SKM-1 treated with dmso at 0.1 percent for 144 hours (cell line): Measurements from ENCODE around the gene RAP1A.

Experiments used
- DNase-seq: peaks from one replicate; lab custom pipeline; 2025; ENCODE audit not compliant: unreplicated experiment; lab: John Stamatoyannopoulos, UW

RAP1A gene

DNA sequence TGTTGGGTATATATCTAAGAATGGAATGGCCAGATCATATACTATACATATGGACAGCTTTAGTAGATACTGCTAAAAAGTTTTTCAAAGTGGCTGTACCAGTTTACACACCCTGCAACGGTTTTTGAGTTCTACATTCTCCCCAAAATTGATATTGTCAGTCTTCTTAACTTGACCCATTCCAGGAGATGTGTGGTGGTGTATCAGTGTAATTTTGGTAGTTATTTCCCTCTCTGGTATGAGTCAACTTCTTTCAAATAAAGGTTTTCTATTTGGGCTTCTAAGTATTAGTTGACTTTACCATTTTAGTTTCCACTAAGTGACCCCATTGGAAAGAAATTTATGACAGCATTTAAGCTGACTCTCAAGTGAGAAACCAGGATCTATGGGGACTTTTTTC lies 90.4 kb downstream of the RAP1A start:
- no peak for DNase-seq

DNA sequence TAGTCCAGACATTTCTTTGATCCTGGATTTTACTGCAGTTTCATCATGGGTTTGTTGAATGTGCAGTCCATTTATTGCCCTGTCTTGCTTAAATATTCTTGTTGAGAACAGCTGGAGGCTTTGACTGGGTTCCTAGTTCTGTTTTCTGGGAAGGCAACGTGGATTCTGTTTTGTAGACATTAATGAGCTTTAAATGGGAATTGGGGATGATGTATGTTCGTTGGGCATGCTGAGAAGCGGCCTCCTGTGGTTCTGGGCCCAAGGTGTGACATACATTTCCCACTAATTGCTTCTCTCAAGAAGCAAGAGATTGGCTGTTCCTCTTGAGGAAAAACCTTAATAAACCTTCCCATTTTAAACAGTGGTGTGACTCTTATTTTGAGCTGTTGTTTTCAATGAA lies 96.7 kb downstream of the RAP1A start:
- no peak for DNase-seq

DNA sequence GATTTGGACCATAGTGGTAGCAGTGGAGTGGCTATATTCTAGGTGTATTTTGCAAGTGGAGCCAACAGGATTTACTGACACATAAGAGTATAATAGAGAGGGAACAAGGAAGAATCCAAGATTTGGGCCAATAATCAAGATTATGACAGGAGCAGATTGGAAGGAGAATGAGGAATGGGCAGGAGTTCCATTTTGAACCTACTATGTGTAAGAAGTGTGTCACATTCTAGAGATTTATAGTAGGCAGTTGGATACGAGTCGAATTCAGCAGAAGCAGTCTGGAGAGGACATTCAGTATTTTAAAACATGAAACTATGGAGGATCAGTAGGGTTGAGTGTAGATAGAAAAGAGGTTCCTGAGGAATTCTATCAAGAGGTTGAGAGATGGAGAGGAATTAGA lies 97.9 kb downstream of the RAP1A start:
- no peak for DNase-seq

DNA sequence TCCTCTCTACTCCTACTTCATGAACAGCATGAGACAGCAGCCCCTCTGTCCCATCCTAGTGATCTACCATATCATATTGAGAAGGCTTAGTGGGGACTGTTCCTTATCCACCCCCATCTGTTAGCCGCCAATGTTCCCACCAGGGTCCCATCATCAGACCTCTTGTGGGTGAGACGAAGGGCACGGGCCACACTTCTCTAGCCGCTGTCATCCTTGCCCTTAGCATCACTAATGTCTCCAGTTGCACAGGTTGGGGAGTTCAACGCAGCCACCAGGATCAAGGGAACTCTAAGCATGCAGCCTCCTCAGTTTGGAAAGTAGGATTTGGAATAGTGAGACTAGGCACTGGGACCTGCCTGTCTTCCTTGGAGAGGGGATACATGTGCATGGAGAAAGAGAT lies 99.5 kb downstream of the RAP1A start:
- no peak for DNase-seq

DNA sequence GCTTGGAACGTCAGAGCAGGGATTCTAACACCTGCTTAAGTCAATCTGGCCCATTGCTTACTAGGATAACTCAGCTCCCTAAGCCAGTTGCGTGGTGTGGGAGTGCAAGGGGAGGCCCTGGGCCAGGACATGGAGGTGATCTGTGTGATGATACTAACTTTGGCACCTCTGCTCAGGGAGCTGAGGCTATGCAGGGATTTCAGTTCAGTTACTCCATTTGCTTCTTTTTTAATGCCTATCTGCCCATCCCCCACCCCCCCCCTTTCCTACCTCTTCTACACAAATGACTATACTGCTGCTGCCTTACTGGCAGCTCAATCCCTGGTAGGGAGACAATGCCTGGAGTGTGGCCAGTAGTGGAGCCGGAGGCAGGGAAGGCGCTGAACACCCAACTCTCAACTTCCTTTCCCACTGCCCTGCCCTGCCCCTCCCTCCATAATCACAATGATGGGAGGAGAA lies 100.1 kb downstream of the RAP1A start:
- no peak for DNase-seq

DNA sequence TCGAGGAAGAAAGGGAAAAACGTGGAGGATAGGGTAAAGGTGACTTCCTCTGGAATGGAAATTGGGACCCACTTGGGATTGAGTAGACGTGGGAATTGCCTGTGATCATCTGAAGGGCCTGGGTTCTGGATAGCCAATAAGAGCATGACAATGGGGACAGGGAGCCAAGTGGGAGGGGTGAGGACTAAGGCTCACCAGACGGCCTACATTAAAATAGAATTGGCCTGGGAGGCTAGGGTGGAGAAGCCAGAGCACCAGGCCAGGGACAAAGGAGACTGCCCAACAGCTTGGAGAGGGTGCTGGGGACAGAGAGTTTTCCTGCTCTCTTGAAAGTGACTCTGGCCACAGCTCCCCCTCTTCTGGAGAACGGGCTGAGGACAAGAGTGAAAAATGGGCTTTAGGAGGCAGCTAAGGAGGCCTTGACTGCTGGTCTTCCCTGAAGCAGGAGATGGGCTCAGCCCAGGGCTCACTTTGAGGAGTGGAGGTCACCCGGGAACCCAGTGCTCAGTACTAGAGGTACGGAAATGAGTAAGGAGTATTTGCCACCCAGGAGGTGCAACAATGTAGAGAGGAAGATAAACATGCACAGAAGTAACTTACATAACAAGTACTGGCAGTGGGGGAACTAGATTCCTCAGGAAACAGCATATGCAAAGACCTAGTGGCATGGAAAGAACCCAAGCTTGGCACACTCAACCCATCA lies 100.8 kb downstream of the RAP1A start:
- no peak for DNase-seq

DNA sequence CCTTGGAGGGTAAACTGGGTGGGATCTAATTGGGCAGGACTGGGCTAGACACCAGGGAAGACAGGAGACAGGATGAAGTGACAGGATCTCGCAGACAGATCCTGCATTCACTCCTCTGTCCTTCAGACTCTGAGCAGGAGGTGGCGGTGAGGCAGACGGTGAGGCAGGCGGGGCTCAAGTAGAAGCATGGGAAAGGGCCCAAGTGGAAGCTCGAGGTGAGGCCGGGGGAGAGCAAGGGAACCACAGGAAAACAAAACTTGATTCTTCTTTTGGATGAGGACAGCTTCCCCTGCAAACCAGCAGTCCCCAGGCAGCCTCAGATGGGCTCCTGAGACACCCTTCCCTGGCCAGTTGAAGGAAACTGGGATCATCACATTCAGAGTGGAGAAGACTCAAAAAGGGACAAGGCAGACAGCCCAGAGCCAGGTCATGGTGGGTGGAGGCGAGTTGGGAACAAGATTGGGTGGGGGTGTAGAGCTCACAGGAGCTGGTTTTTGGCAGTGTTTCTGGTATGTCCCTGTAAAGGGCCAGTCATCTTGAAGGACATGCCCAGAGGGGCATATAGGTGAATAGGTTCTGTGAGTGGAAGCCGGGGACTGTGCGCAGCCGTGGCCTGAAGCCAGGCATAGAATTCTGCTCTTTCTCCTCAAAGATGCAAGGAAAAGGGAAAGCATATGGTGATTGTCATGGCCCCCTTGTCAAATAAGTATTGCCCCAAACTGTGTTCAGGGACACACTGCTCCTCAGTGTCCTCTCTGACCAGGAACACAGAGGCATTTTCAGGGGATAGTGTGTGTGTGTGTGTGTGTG lies 101.6 kb downstream of the RAP1A start:
- DNase-seq: no peak

DNA sequence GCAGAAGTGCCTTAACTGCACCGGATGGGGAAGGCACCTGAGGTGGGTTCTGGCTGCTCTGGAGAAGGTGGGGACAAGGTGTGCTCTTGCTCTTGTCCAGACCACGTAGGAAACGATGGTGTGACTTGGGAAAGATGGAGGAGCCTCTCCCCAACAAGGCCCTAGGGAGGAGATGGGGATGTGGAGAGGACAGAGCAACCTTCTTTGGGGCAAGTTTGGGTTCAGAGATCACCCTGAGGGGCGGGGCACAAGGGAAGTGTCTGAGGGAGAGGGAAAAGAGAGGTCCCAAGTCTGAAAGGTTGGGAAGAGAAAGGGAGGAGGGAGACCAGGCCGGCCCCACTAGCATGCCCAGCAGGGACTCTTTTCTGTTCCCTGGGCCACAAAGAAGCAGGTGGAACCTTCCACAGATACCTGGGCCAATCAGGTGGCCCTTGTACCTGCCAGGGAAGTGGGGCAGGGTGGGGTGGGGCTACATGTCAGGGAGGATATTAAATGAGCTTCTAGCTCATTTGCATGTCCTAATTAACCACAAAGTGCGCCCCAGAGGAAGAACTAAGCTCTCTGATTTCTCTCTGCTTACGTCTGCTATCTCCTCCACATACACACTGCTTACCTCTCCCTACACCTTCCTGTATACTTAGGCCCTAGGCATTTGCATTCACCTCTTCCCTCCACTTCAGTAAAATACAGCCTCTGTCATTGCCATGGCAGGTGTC lies 103.7 kb downstream of the RAP1A start:
- no peak for DNase-seq

DNA sequence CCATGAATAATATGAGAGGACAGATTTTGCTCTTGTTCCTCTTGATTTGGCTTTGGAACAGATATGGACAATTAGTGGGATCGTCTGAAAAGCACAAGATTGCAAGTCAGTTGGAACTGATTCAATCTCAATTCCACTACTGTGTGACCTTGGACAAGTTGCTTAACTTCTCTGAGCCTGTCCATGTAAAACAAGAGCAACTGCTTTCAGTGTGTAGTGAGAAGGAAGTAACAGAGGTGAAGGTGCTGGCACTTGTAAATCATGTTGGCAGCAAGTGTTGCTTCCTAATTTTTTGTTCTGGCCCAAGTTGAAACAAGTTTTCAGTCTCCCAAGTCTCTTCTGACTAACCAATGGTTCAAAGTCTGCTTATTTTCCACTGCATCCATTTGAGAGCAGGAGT lies 104.3 kb downstream of the RAP1A start:
- no peak for DNase-seq

DNA sequence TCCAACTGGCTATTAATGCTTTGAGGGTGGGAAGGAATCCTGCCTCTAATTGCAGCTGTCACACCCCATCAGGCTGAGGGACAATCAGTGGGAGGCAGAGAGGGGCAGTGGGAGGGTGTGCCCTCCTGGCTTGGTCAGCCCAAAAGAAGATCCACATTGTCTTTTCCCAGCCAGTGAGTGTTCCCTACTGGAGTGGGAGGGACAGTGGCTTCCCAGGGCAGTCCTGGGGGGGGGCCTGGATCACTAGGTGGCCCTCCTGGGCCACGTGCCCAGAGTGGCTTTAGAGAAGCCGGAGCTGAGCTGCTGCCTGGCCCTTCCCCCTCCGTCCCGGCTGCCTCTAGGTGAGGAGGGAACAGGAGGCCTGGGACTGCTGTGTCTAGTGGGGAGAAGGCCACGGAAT lies 105.6 kb downstream of the RAP1A start:
- DNase-seq: no peak

DNA sequence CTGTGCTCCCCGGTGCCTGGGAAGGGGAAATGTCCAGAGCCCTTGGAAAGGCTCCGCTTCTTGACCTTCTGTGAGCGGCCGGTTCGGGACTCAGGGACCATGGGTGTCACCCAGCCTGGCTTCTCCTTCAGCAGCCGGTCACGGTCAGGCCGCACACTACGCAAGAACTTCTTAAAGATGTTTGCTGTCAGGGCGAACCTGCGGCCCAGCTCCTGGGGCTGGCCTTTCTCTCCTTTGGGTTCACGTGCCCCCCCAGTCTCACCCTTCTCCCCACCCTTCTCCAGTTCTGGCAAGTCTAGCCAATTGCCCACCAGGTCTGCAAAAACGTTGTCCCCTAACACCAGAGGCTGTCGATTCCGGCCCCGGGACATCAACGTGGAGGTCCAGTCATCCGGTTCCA lies 107.5 kb downstream of the RAP1A start:
- DNase-seq: no peak

DNA sequence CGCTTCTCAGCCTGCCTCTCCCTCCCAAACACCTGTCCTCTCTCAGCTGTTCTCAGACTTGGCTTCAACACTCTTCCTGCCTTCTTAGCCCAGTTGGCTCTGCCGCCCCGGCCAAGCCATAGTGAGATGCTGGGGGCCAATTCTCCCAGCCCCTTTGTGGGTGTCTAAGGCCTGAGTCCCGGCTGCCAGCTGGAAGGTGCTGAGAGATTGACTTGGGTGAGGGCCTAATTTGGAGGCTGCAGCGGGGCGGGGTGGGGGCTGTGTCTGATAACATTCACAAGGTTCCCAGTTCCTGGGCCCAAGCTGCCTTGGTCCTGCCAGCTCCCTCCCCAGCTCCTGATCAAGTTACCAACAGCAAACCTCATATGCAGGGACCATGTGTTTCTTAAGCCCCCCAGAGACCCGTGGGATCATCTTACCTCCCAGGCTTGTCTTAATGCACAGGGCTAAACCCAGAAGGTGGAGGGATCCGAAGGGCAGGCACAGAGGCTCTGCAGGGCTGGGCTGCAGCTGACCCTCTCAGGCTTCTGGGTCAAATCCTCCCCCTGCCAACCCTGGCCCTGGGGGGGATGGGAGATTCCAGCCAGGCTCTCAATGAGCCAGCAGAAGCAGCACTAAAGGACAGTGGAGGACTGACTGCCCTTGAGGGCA lies 109.8 kb downstream of the RAP1A start:
- DNase-seq: no peak

DNA sequence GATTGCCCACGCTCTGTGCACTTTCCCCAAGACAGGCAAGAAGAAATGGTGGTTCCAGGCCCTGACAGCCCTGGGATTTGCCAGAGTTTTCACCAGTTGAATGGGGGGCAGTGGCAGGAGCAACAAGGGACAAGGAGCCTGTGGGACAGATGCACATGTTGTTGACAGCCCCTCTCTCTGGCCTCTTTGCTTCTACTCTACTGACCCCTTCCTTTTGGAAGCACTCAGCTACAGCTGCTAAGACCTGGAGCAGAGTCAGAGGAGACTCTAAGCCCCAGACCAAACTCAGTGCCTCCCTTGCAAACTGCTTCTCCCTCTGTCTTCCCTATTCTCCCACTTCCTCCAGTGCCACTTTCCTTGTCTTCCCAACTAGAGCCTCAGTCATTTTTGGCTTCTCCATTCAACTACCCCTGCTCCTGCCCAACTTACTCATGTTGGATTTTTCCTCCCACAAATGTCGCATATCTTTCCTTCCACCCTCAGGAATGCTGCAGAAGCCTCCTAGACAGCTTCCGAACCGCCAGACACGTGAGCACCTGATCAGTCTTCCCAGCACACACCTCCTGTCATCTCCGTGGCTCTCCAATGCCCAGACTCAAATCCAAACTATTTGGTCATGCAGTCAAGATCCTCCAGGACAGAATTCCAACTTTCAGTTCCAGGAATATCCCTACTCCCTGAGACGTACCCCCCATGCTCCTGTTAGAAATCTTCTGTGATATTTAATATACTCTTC lies 110.5 kb downstream of the RAP1A start:
- no peak for DNase-seq

DNA sequence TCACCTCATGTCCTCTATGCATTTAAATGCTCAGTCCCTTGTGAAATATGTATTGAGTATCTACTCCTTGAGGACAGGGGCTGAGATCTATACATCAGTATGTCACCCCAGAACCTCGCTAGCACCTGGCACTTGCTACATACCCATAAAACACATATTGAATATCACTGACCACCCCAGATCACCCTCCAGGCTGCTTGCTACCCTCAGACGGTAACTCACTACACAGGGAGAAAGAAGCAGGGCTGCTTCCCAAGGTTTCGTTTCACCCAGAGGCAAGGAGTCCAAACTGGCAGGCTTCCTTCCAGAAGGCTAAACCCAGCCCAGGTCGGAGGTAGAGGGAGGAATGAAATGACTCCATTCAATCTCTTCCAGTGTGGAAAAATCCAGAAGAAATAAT lies 111.1 kb downstream of the RAP1A start:
- DNase-seq: no peak

DNA sequence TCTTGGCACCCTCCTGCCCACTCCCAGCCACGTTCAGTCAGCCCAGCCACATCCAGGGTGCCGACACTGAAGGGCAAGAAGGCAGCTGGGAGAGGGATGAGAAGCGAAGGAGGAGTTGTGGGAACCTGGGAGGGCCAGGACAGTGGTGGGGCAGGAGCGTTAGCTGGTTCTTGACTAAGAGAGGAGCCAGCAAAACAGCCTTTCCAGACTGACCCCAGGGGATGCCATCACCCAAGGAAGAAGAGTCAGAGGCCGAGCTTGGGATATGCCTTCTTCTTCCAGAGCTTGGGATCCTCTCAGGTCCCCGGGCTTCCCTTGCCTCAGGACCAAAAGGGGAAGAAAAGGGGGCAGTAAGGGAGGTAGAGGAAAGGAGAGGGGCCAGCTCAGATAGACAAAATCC lies 112.4 kb downstream of the RAP1A start:
- no peak for DNase-seq

DNA sequence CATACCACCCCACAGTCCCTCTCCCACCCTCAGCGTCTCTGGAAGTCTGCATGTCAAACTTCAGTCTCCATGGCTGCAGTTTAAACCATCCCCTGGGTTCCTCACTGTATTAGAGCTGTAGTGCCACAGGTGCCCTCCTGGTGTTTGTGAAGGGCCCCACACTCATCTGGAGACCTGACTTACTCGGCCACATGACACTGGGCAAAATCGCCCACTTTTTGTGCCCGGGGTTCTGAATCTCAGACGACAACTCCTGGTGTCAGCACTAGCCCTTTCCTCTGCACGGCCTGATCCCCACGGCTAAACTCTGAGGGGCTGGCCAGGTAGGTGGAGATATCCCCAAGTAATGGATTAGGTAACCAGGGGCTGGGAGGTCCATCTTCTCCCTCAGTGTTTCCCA lies 113.1 kb downstream of the RAP1A start:
- no peak for DNase-seq

DNA sequence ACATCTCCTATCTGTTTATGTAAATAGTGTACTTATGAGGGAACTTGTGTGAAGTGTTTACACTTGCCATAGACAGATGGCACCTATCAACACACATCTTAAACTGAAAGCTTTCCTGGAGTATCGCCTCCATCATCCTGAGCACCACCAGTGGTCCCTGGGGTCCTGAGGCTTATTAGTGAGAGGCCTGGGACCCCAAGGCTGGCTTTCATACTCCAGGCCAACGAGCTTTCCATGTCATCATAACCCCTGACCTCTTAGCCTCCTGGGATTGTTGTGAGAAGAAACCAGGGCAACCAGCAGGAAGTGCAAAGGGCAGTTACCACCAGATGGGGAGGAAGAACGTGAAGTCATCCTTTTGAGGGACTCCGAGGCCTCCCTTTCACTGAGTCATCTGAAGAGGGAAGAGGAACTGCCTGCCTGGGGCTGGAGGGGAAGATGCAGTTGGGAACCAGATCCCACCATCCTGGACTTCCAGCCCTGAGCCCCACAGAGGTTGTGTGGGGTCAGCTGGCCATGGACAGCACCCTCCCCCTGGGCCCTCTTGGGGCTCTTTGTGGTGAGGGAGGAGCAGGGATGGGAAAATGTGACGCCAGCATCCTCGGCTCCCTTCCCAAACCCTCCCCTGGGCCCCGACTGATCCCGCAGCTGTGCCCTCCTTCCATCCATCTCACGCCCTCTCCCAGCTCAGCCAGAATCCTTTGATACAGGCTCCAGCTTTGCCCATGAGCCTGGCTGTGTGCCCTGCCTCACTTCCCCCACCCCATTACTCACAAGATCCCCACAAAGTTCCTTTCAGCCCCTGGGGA lies 113.8 kb downstream of the RAP1A start:
- DNase-seq: peak; percentile 98

DNA sequence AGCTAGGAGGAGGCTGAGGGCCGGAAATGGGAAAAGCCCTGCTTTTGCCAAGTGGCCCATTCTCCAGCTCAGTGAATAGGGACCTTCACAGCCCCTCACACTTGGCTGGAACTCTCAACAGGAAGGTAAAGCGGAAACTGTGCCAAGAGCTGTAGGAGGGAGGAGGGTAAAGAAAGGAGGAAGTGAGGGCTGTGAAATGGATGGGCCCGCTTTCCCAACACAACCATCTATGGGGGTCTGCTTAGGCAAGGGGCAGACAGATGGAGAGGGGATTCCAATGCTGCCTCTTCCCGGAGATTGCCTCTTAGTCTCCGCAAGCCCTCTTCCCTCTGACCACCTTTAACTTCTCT lies 114.4 kb downstream of the RAP1A start:
- DNase-seq: peak; percentile 87

DNA sequence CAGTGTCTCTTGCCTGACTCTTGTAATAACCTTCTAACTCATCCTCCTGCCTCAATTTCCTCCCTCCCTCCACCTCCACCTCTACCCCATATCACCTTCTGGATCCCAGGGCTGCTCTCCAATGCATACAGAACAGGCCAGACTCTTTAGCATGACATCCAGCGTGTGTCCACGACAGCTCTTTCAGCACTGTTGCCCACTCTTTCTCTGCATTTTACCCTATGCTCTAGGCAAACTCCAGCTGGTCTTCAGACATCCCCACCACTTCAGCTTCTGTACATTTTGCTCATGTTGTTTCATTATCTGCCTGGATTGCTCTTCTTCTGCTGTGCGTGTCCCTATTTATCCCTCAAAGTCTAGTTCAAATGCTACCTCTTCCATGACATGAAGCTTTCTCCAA lies 114.8 kb downstream of the RAP1A start:
- DNase-seq: no peak

DNA sequence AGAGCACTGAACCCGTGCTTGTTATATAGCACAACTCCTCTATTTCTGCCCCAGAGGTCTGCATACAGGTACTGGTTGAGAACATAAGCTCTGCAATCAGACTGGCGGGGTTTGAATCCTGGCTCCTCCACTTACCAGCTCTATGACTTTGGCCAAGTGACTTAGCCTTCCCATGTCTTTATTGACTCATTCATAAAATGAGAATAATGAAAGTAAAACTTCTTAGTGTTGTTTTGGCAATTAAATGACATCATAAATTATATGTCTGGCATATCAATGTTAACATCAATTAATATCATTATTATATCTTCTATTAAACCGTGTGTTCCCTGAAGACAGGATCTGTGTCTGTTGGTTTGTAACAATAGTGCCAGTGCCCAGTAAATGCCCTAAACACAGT lies 115.3 kb downstream of the RAP1A start:
- no peak for DNase-seq
